ENCODE measurements around the gene RASAL1. TPM values are rescaled to one million over a fixed set of nuclear protein-coding genes. Genes with fewer than 3 reads are reported as not detected.

RASAL1 gene
- total RNA-seq, 4 donors from 2014 or later, result not detected

DNA sequence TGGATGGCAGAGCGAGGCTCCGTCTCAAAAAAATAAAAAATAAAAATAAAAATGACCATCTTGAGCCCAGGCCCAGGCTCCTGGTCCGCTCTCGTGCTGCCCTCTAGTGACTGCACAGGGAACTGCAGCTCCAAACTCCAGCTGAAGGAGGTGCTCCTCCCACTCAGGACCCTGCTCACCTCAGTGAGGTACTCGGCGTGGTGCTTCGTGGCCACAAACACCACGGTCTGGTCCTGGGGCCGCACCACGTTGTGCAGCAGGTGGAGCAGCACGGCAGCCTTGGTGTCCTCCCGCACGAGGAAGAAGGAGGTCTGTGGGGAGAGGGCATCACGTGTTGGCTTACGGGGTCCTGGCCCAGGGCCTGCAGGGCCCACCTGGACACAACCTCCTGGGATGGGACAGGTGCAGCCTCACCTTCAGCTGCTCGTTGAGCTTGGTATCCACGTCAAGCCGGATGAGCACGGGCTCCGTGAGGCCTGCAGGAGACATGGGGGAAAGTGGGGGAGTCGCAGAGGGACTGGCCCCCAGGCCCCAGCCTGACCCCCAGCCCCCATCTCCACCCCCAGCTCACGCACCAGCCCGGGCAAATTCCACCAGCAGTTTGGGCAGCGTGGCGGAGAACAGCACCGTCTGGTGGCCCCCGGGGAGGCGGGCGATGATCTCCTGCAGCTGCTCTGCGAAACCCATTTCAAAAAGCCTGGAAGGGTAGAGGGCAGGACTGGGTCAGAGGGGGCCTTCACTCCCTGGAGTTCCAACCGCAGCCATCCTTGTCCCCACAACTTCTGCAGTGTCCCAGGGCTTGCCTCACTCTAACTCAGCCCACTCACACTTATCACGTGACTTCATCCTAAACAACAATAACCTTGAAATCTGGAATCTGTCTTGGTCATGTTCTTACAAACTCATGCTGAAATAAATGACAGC, 39.2 kb upstream of the RASAL1 start:
- TF ChIP-seq, protein P1, sequence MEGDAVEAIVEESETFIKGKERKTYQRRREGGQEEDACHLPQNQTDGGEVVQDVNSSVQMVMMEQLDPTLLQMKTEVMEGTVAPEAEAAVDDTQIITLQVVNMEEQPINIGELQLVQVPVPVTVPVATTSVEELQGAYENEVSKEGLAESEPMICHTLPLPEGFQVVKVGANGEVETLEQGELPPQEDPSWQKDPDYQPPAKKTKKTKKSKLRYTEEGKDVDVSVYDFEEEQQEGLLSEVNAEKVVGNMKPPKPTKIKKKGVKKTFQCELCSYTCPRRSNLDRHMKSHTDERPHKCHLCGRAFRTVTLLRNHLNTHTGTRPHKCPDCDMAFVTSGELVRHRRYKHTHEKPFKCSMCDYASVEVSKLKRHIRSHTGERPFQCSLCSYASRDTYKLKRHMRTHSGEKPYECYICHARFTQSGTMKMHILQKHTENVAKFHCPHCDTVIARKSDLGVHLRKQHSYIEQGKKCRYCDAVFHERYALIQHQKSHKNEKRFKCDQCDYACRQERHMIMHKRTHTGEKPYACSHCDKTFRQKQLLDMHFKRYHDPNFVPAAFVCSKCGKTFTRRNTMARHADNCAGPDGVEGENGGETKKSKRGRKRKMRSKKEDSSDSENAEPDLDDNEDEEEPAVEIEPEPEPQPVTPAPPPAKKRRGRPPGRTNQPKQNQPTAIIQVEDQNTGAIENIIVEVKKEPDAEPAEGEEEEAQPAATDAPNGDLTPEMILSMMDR (IDR thresholded peaks at IDR 0.05; ENCODE audit: low read depth), result no peak

GRCh38 chr12:113173081-113173698, 37.6 kb upstream of the RASAL1 start:
- TF ChIP-seq, protein P1 (IDR thresholded peaks at IDR 0.05; ENCODE audit: low read depth), result no peak

DNA sequence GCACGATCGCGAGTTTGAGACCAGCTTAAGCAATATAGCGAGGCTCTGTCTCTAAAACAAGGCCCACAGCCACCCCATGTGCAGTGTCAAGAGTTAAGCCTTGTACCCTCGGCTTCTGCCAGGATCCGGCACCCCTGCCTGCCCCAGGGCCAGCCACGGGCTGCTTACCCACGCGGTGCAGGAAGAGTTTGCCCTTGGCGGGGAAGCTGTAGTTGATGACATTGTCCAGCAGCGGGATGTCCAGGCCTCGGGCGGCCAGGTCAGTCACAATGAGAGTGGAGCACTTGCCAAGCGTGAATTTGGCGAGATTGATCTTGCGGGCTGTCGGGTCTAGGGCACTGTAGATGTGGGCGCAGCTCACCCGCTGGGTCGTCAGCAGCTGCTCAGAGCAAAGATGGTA, 36.6 kb upstream of the RASAL1 start:
- TF ChIP-seq, protein P1 (IDR thresholded peaks at IDR 0.05; ENCODE audit: low read depth), result no peak

DNA sequence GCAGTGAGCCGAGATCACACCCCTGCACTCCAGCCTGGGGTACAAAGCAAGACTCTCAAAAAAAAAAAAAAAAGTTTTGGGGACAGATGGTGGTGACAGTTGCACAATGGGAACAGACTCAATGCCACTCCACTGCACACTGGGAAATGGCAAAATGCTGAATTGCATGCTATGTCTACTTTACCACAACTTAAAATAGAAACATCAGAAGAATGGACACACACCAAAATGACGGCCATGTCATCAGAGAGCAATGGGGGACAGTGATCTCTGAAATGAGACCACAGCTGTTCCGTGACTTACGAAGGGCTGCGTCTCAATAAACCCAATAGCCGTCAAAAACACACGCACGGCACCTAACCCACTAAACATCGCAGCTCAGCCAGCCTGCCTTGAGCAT, 36.0 kb upstream of the RASAL1 start:
- TF ChIP-seq, protein P1 (IDR thresholded peaks at IDR 0.05; ENCODE audit: low read depth), result no peak

GRCh38 chr12:113170926-113171325, 35.4 kb upstream of the RASAL1 start:
- TF ChIP-seq, protein P1 (IDR thresholded peaks at IDR 0.05; ENCODE audit: low read depth), result no peak

- TF ChIP-seq, protein P1 (IDR thresholded peaks at IDR 0.05; ENCODE audit: low read depth), result no peak
These were observed 34.9 kb upstream of the RASAL1 start for GRCh38 chr12:113170457-113170856.

DNA sequence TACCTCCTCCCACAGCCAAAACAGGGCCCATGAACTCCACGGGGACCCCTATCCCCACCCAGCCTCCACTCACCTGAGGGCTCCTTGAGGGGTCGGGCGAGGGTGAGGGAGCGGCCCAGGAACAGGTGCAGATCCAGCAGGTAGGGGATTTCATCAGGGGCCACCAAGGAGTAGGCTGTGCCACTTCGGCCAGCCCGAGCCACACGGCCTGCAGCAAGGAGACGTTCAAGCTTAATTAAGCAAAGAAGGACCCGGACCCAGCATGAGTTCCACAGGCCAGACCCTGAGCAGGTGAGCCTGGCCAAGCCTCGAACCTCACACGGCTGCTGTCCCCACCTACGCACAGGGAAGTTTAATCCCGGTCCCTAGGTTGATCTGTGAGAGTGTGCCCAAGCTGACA, 34.1 kb upstream of the RASAL1 start:
- TF ChIP-seq, protein P1 (IDR thresholded peaks at IDR 0.05; ENCODE audit: low read depth), result no peak
